Hepatocyte (in vitro differentiated cells): ENCODE data around the gene MED28. TPM values are rescaled to one million over a fixed set of nuclear protein-coding genes. Genes with fewer than 3 reads are reported as not detected.

ENCODE experiments used
- DNase-seq: peaks from one replicate; pipeline ENCODE4 v3.0.0-alpha.2; 2016; ENCODE audit warnings: low spot score
- H2AFZ ChIP-seq: fragments of 200-600 bp; sonication (generic); 2 replicates; pipeline ENCODE4 v1.6.0; 2016; ENCODE audit warnings: antibody characterized with exemption, mild to moderate bottlenecking
- H3K27ac ChIP-seq: fragments of 200-600 bp; sonication (generic); 2 replicates; pipeline ENCODE4 v1.5.1; 2016; ENCODE audit warnings: mild to moderate bottlenecking
- H3K27me3 ChIP-seq: fragments of 200-600 bp; sonication (generic); 2 replicates; pipeline ENCODE4 v1.6.1; 2016
- H3K36me3 ChIP-seq: fragments of 200-600 bp; sonication (generic); replicated peaks from 2 replicates; pipeline ENCODE4 v1.5.1; 2016; ENCODE audit warnings: low read depth; ENCODE audit not compliant: insufficient read depth
- H3K4me1 ChIP-seq: fragments of 200-600 bp; sonication (generic); 2 replicates; pipeline ENCODE4 v1.5.1; 2016; ENCODE audit warnings: mild to moderate bottlenecking, moderate library complexity; ENCODE audit not compliant: insufficient read depth
- H3K4me2 ChIP-seq: fragments of 200-600 bp; sonication (generic); 2 replicates; pipeline ENCODE4 v1.6.0; 2016
- H3K4me3 ChIP-seq: fragments of 200-600 bp; sonication (generic); 2 replicates; pipeline ENCODE4 v1.5.1; 2016; ENCODE audit warnings: mild to moderate bottlenecking
- H3K79me2 ChIP-seq: fragments of 200-600 bp; sonication (generic); 2 replicates; pipeline ENCODE4 v1.6.0; 2017; ENCODE audit warnings: mild to moderate bottlenecking
- H3K9me2 ChIP-seq: fragments of 200-600 bp; sonication (generic); replicated peaks from 2 replicates; pipeline ENCODE4 v1.6.0; 2017; ENCODE audit warnings: mild to moderate bottlenecking; ENCODE audit not compliant: insufficient read depth
- H3K9me3 ChIP-seq: fragments of 200-600 bp; sonication (generic); 2 replicates; pipeline ENCODE4 v1.5.1; 2016; ENCODE audit warnings: low read depth, mild to moderate bottlenecking
- H4K20me1 ChIP-seq: fragments of 200-600 bp; sonication (generic); 2 replicates; pipeline ENCODE4 v1.6.0; 2016; ENCODE audit warnings: mild to moderate bottlenecking; ENCODE audit not compliant: insufficient read depth, poor library complexity, severe bottlenecking
- EZH2 ChIP-seq: fragments of 200-600 bp; sonication (generic); IDR thresholded peaks from 2 replicates; pipeline ENCODE4 v1.6.1; 2016; ENCODE audit warnings: antibody characterized with exemption, mild to moderate bottlenecking, borderline replicate concordance
- EZH2phosphoT487 ChIP-seq: fragments of 200-600 bp; sonication (generic); IDR thresholded peaks from one replicate; pipeline ENCODE4 v1.6.1; 2018; ENCODE audit warnings: antibody characterized with exemption, mild to moderate bottlenecking, low read depth, moderate library complexity; ENCODE audit not compliant: unreplicated experiment, severe bottlenecking
- WGBS: methylation state at CpG from one replicate; pipeline ENCODE4 v1.1.6; 2016; ENCODE audit warnings: low lambda C conversion rate; ENCODE audit errors: missing lambda C conversion rate; 5-methylcytosine and 5-hydroxymethylcytosine counted together
- polyA plus RNA-seq: library from polyadenylated mRNA; unstranded; fragments of >200 nt; fragmentation: Nextera tagmentation; extraction: Ambion mirVana; gene quantifications from 2 replicates; pipeline ENCODE4 v1.2.1, GENCODE V29; 2016
- total RNA-seq: library from RNA; depleted of rRNA; stranded (reverse); fragments of >200 nt; gene quantifications from 2 replicates; pipeline ENCODE4 v1.2.3, GENCODE V29; 2014
- TF ChIP-seq, protein P1 (sequence below): fragments of 200-600 bp; sonication (generic); IDR thresholded peaks from 2 replicates; pipeline ENCODE4 v1.5.1; 2016; ENCODE audit warnings: antibody characterized with exemption, mild to moderate bottlenecking; ENCODE audit not compliant: poor library complexity

MED28 gene
- total and polyA plus RNA-seq, 2 experiments from 2014 or later = 17.6 to 49.4 TPM

GRCh38 chr4:17681281-17682221 lies 67.1 kb downstream of the MED28 start:
- TF ChIP-seq, protein P1, sequence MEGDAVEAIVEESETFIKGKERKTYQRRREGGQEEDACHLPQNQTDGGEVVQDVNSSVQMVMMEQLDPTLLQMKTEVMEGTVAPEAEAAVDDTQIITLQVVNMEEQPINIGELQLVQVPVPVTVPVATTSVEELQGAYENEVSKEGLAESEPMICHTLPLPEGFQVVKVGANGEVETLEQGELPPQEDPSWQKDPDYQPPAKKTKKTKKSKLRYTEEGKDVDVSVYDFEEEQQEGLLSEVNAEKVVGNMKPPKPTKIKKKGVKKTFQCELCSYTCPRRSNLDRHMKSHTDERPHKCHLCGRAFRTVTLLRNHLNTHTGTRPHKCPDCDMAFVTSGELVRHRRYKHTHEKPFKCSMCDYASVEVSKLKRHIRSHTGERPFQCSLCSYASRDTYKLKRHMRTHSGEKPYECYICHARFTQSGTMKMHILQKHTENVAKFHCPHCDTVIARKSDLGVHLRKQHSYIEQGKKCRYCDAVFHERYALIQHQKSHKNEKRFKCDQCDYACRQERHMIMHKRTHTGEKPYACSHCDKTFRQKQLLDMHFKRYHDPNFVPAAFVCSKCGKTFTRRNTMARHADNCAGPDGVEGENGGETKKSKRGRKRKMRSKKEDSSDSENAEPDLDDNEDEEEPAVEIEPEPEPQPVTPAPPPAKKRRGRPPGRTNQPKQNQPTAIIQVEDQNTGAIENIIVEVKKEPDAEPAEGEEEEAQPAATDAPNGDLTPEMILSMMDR = no peak
- TF ChIP-seq EZH2phosphoT487 (no peak), EZH2 (no peak)
- no peak overlapping the region for H3K4me2 ChIP-seq
- no peaks in the 10 kb centered on the region for H3K4me1 ChIP-seq
- no peaks in the 10 kb centered on the region for H3K9me2 ChIP-seq
- H3K79me2 ChIP-seq = no peaks in the 10 kb centered on the region
- no peak overlapping the region for H3K4me3 ChIP-seq
- H4K20me1 ChIP-seq = no peaks in the 10 kb centered on the region
- no peaks in the 10 kb centered on the region for H3K36me3 ChIP-seq
- H3K9me3 ChIP-seq = no peaks in the 10 kb centered on the region
- DNase-seq = no peak
- H3K27ac ChIP-seq = no peak overlapping the region
- H2AFZ ChIP-seq = no peak overlapping the region
- no peaks in the 10 kb centered on the region for H3K27me3 ChIP-seq
- WGBS = 63% methylated on average over 7 of the region's 7 CpGs

- Histone ChIP-seq H3K27me3 (no peaks in the 10 kb centered on the region), H2AFZ (no peak overlapping the region), H3K4me2 (no peak overlapping the region), H3K9me2 (no peaks in the 10 kb centered on the region), H3K27ac (no peak overlapping the region), H3K4me1 (no peaks in the 10 kb centered on the region), H3K79me2 (no peaks in the 10 kb centered on the region), H3K9me3 (no peaks in the 10 kb centered on the region), H3K36me3 (no peaks in the 10 kb centered on the region), H3K4me3 (no peak overlapping the region), H4K20me1 (no peaks in the 10 kb centered on the region)
- DNase-seq = no peak
- TF ChIP-seq, protein P1 = no peak
- TF ChIP-seq EZH2phosphoT487 (no peak), EZH2 (no peak)
- 85% methylated on average over 2 of the region's 2 CpGs for WGBS
Observed at GRCh38 chr4:17682222-17682566, 67.8 kb downstream of the MED28 start.

Other genes starting within 250 kb of the MED28 start
- 56.2 and 67.6 TPM in 2 replicates for gene QDPR, start 102.6 kb upstream of the MED28 start, total RNA-seq
- 65.5 and 70.3 TPM in 2 replicates for gene QDPR, start 102.6 kb upstream of the MED28 start, polyA plus RNA-seq
- gene CLRN2, start 99.5 kb upstream of the MED28 start, total RNA-seq = not detected in 2 replicates
- not detected in 2 replicates for gene CLRN2, start 99.5 kb upstream of the MED28 start, polyA plus RNA-seq
- 75.5 and 76.4 TPM in 2 replicates for gene LAP3, start 37.4 kb upstream of the MED28 start, total RNA-seq
- 53.2 and 56.2 TPM in 2 replicates for gene LAP3, start 37.4 kb upstream of the MED28 start, polyA plus RNA-seq
- gene FAM184B, start 167.0 kb downstream of the MED28 start, total RNA-seq = not detected in 2 replicates
- gene FAM184B, start 167.0 kb downstream of the MED28 start, polyA plus RNA-seq = not detected in 2 replicates
- gene DCAF16, start 196.1 kb downstream of the MED28 start, total RNA-seq = 23.3 and 28.8 TPM in 2 replicates
- gene DCAF16, start 196.1 kb downstream of the MED28 start, polyA plus RNA-seq = 11.9 and 14.6 TPM in 2 replicates
- 10.4 and 11.9 TPM in 2 replicates for gene NCAPG, start 196.3 kb downstream of the MED28 start, total RNA-seq
- 3.3 and 4.7 TPM in 2 replicates for gene NCAPG, start 196.3 kb downstream of the MED28 start, polyA plus RNA-seq